HG03139 (cell line): Measurements from ENCODE around the gene TRMT44.
A peak's percentile ranks its signal among the peaks of the same experiment; 100 is the strongest.
"Not testable (repeated sequence)": the region's sequence is repeated elsewhere in the genome, so short reads cannot be mapped to it uniquely, and the experiment has no call there.

Experiments used
- ATAC-seq: cut with Tn5 transposase; IDR thresholded peaks from one replicate; pipeline ENCODE4 v1.9.1; 2021; ENCODE audit not compliant: unreplicated experiment

The TRMT44 gene

GRCh38 chr4:8406887-8407286 is 33.7 kb upstream of the TRMT44 start:
- ATAC-seq, result not testable (repeated sequence)

- no peak for ATAC-seq
Measured at GRCh38 chr4:8407316-8407715, 33.3 kb upstream of the TRMT44 start.

GRCh38 chr4:8407756-8408155 is 32.8 kb upstream of the TRMT44 start:
- ATAC-seq, result no peak

GRCh38 chr4:8409264-8410065 is 31.1 kb upstream of the TRMT44 start:
- no peak for ATAC-seq

- no peak for ATAC-seq
Measured at GRCh38 chr4:8410066-8410625, 30.4 kb upstream of the TRMT44 start.

GRCh38 chr4:8410641-8411271 is 29.8 kb upstream of the TRMT44 start:
- ATAC-seq, result no peak

- no peak for ATAC-seq
Measured at GRCh38 chr4:8411351-8412180, 29.0 kb upstream of the TRMT44 start.

- no peak for ATAC-seq
Measured at GRCh38 chr4:8412288-8412687, 28.3 kb upstream of the TRMT44 start.

- no peak for ATAC-seq
Measured at GRCh38 chr4:8414377-8414776, 26.2 kb upstream of the TRMT44 start.

- ATAC-seq, result no peak
Measured at GRCh38 chr4:8417071-8417614, 23.4 kb upstream of the TRMT44 start.

- ATAC-seq, result peak; percentile 60
Measured at GRCh38 chr4:8419222-8420041, 21.1 kb upstream of the TRMT44 start.

GRCh38 chr4:8420151-8420550 is 20.4 kb upstream of the TRMT44 start:
- not testable (repeated sequence) for ATAC-seq

GRCh38 chr4:8422327-8422726 is 18.2 kb upstream of the TRMT44 start:
- no peak for ATAC-seq

GRCh38 chr4:8422786-8423185 is 17.8 kb upstream of the TRMT44 start:
- no peak for ATAC-seq

GRCh38 chr4:8427262-8427661 is 13.3 kb upstream of the TRMT44 start:
- ATAC-seq, result no peak

- ATAC-seq, result peak; percentile 55
Measured at GRCh38 chr4:8427761-8428287, 12.8 kb upstream of the TRMT44 start.

GRCh38 chr4:8428288-8429097 is 12.1 kb upstream of the TRMT44 start:
- ATAC-seq, result peak; percentile 92

- ATAC-seq, result no peak
Measured at GRCh38 chr4:8431553-8431952, 9.0 kb upstream of the TRMT44 start.

GRCh38 chr4:8433136-8433535 is 7.4 kb upstream of the TRMT44 start:
- no peak for ATAC-seq
